Nephron (organoid): ENCODE results near the gene SPON1.

Source experiments
- H3K27ac Mint-ChIP-seq, 3 experiments: 2 replicates each; pipeline ENCODE4 v1.8.0; 2020; ENCODE audit warnings: mixed read lengths in 3 of 3, mild to moderate bottlenecking in 2 of 3, moderate library complexity in 1 of 3
- H3K27me3 Mint-ChIP-seq: 2 replicates; pipeline ENCODE4 v1.8.0; 2021; ENCODE audit warnings: low read depth, mild to moderate bottlenecking, moderate library complexity, mixed read lengths
- H3K36me3 Mint-ChIP-seq: 2 replicates; pipeline ENCODE4 v1.8.0; 2020; ENCODE audit warnings: low read depth, mixed read lengths
- H3K4me1 Mint-ChIP-seq: 2 replicates; pipeline ENCODE4 v1.8.0; 2020; ENCODE audit warnings: mixed read lengths
- H3K4me3 Mint-ChIP-seq, 3 experiments: 2 replicates each; pipeline ENCODE4 v1.8.0; 2020; ENCODE audit warnings: mild to moderate bottlenecking in 3 of 3, mixed read lengths in 3 of 3, moderate library complexity in 2 of 3
- H3K9me3 Mint-ChIP-seq: 2 replicates; pipeline ENCODE4 v1.8.0; 2020; ENCODE audit warnings: mixed read lengths
- CTCF ChIP-seq, 3 experiments: fragments of 200-600 bp; sonication (generic); IDR thresholded peaks; one replicate each; pipeline ENCODE4 v1.5.0; 2021; ENCODE audit warnings: antibody characterized with exemption in 3 of 3; ENCODE audit not compliant: unreplicated experiment in 3 of 3

SPON1 gene

DNA sequence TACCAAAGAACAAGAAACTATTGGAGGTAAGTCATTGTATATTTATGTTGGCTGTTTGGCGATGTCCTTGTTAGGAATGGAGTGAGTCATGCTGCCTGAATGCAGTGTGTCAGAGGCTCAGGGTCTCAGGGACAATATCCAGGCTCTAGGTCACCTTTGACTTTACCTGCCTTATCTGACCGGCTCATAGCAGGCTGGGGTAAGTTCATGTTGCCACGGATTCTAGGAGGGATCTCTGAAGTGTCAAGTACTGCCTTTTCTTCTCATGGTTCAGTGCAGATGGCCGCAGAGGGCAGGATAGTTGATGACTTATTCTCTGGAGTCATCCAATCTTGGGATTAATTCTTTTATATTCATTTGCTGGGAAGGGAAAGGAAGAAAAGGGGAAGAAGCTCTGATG lies 53.2 kb downstream of the SPON1 start:
- Mint-ChIP-seq H3K27ac (no peak overlapping the region), H3K27me3 (peaks cover 4% of the 10 kb centered on the region), H3K4me1 (no peaks in the 10 kb centered on the region), H3K4me3 (no peak overlapping the region), H3K36me3 (no peaks in the 10 kb centered on the region), H3K9me3 (no peaks in the 10 kb centered on the region)
- TF ChIP-seq CTCF (IDR thresholded peaks at IDR 0.05; ENCODE audit: unreplicated experiment in 3 of 3): no peak

DNA sequence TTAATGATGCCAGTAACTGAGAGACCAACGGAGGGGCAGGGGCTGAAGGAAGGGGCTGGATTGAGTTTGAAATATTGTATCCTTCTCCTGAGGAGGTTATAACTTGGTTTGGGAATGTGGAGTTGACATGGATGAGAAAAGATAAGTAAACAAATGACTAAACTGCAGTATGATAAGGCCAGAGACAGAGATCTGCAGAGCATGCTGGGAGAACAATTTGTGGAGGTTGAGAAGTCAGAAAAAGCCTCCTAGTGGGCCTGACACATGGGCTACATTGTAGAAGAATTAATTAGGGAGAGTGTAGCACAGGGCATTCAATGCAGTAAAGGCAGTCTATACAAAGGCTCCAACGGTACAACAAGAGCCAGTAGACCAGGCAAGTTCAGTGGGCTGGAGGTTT lies 55.9 kb downstream of the SPON1 start:
- peaks cover 17% of the 10 kb centered on the region for H3K4me1 Mint-ChIP-seq
- TF ChIP-seq CTCF (IDR thresholded peaks at IDR 0.05; ENCODE audit: unreplicated experiment in 3 of 3): no peak
- no peaks in the 10 kb centered on the region for H3K36me3 Mint-ChIP-seq
- peak overlapping the region in 1 of 3 experiments; percentile 2 for H3K27ac Mint-ChIP-seq
- H3K27me3 Mint-ChIP-seq: peaks cover 4% of the 10 kb centered on the region
- no peak overlapping the region for H3K4me3 Mint-ChIP-seq
- H3K9me3 Mint-ChIP-seq: no peaks in the 10 kb centered on the region

DNA sequence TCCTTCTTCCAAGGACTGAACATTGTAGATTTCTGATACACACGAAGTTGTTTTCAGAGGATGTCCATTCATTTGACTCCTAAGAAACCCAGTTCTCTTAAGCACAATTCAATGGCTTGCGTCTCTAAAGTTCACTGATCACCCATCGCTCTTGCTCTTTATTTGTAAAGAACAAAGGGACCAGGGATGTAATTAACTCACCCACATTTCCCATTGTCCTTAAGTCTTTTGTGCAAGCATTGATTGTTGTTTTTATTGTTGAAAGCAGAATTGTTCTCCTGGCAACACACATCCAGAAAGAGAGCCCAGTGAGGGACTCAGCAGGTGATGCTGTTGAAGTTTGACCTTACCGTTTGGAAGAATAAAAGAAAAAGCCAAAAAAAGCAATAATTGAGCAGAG lies 59.2 kb downstream of the SPON1 start:
- Mint-ChIP-seq H3K27me3 (peaks cover 4% of the 10 kb centered on the region), H3K9me3 (no peaks in the 10 kb centered on the region), H3K36me3 (no peaks in the 10 kb centered on the region), H3K4me3 (no peak overlapping the region), H3K27ac (no peak overlapping the region), H3K4me1 (peaks cover 31% of the 10 kb centered on the region)
- TF ChIP-seq CTCF (IDR thresholded peaks at IDR 0.05; ENCODE audit: unreplicated experiment in 3 of 3): no peak

DNA sequence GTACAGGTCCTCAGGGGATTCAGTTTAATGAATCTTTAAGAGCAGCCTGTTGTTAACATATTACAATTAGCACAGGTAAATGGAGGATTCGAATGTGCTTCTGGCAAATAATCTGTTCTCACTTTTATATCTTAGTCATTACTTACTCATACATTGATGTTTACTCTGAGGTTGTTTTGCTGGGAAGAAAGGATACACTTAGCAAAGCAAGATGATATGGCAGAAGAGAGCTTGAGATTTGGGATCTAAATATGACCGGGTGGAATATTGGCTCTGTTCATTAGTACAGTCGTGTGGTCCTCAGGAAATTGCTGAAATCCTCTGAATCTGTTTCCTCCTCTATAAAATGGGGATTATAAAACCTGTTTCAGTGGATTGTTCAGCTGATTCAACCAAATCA lies 59.7 kb downstream of the SPON1 start:
- peaks cover 4% of the 10 kb centered on the region for H3K27me3 Mint-ChIP-seq
- H3K27ac Mint-ChIP-seq: peak overlapping the region in 1 of 3 experiments; percentile 34
- no peaks in the 10 kb centered on the region for H3K9me3 Mint-ChIP-seq
- peaks cover 36% of the 10 kb centered on the region for H3K4me1 Mint-ChIP-seq
- TF ChIP-seq CTCF (IDR thresholded peaks at IDR 0.05; ENCODE audit: unreplicated experiment in 3 of 3): no peak
- no peak overlapping the region for H3K4me3 Mint-ChIP-seq
- H3K36me3 Mint-ChIP-seq: no peaks in the 10 kb centered on the region

DNA sequence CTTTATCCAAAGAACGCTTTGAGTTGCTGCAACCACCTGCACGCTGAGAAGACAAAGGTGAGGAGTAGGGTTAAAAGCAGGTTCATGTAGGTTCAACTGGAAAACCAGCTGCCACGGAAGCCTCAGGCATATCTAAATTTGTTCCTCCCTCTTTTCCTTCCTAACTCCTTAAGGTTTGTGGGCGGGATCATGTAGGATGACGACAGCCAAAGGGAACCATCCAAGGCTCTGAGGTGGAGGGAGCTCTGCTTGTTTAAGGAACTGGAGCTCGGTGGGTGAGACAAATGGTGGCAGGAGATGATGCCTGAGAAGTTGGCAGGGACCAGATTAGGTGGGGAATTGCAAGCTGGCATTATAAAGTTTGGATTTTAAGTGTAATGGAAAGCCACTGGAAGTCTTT lies 60.3 kb downstream of the SPON1 start:
- no peaks in the 10 kb centered on the region for H3K9me3 Mint-ChIP-seq
- H3K36me3 Mint-ChIP-seq: no peaks in the 10 kb centered on the region
- H3K27me3 Mint-ChIP-seq: peaks cover 4% of the 10 kb centered on the region
- H3K4me1 Mint-ChIP-seq: peaks cover 42% of the 10 kb centered on the region
- peak overlapping the region; percentile 32 to 80 (median 49) for H3K27ac Mint-ChIP-seq
- no peak overlapping the region for H3K4me3 Mint-ChIP-seq
- no peak for TF ChIP-seq CTCF (IDR thresholded peaks at IDR 0.05; ENCODE audit: unreplicated experiment in 3 of 3)

DNA sequence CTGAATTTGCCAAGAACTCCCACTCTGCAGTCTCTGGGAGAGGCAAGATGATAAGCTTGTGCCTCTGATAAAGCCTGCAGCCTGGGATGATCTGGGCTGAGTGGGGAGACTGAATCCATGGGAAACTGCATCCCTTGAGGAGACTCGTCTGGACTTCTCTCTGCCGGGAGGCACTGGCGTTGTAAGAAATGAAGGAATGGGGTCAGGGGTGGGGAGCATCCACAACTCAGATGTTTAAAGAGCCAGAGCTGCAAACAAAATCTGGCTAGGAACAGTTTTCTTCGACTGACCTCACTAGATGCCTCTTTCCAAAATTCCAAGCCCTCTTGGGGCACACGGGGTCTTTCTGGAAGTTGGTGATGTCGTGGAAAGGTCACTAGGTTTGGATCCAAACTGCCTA lies 64.4 kb downstream of the SPON1 start:
- no peaks in the 10 kb centered on the region for H3K9me3 Mint-ChIP-seq
- H3K4me1 Mint-ChIP-seq: peaks cover 64% of the 10 kb centered on the region
- peak overlapping the region in 2 of 3 experiments; percentile 12 to 38 for H3K4me3 Mint-ChIP-seq
- H3K27me3 Mint-ChIP-seq: peaks cover 3% of the 10 kb centered on the region
- peak overlapping the region; percentile 26 to 87 (median 82) for H3K27ac Mint-ChIP-seq
- no peaks in the 10 kb centered on the region for H3K36me3 Mint-ChIP-seq
- no peak for TF ChIP-seq CTCF (IDR thresholded peaks at IDR 0.05; ENCODE audit: unreplicated experiment in 3 of 3)
